WTC11 (cell line): ENCODE measurements around the gene GABRG3. TPM values are rescaled to one million over a fixed set of nuclear protein-coding genes. Genes with fewer than 3 reads are reported as not detected.
A peak's percentile ranks its signal among the peaks of the same experiment; 100 is the strongest.

ENCODE experiments used
- ATAC-seq: fragments of 200-7000 bp; cut with Tn5 transposase; 2 replicates; pipeline ENCODE4 v1.10.0; 2021; ENCODE audit warnings: mild to moderate bottlenecking, moderate library complexity
- CTCF ChIA-PET: fragments of 300-600 bp; sonication (Branson Sonifier 250); formaldehyde crosslinking; loops from one replicate; lab custom pipeline; 2021; ENCODE audit warnings: antibody characterized with exemption; lab: Charles Lee
- POLR2A ChIA-PET: fragments of 350-600 bp; sonication (Branson Sonifier 250); formaldehyde crosslinking; loops from one replicate; lab custom pipeline; 2021; ENCODE audit warnings: antibody characterized with exemption; lab: Charles Lee
- DNase-seq: peaks from one replicate; pipeline ENCODE4 v3.0.0; 2021; ENCODE audit warnings: low spot score
- H3K27ac Mint-ChIP-seq: 2 replicates; pipeline ENCODE4 v1.8.0; 2021; ENCODE audit warnings: mixed read lengths
- H3K27me3 Mint-ChIP-seq: 2 replicates; pipeline ENCODE4 v1.8.0; 2021; ENCODE audit warnings: low read depth, mild to moderate bottlenecking, moderate library complexity, mixed read lengths
- H3K36me3 Mint-ChIP-seq: 2 replicates; pipeline ENCODE4 v1.8.0; 2021; ENCODE audit warnings: mixed read lengths
- H3K4me1 Mint-ChIP-seq: 2 replicates; pipeline ENCODE4 v1.8.0; 2022; ENCODE audit warnings: mixed read lengths
- H3K4me3 Mint-ChIP-seq: 2 replicates; pipeline ENCODE4 v1.8.0; 2021; ENCODE audit warnings: mild to moderate bottlenecking, moderate library complexity, mixed read lengths
- H3K9me3 Mint-ChIP-seq: 2 replicates; pipeline ENCODE4 v1.8.0; 2021; ENCODE audit warnings: mixed read lengths
- EMX1 ChIP-seq: fragments of 250-450 bp; sonication (Bioruptor Pico); IDR thresholded peaks from 2 replicates; pipeline ENCODE4 v1.8.0; 2021; ENCODE audit warnings: mild to moderate bottlenecking
- ESRRA ChIP-seq: sonication (generic); formaldehyde crosslinking; IDR thresholded peaks from 2 replicates; pipeline ENCODE4 v1.8.1; 2022; ENCODE audit warnings: mild to moderate bottlenecking, missing genetic modification reagents, borderline replicate concordance
- HMGA2 ChIP-seq: fragments of 250-450 bp; sonication (Bioruptor Pico); IDR thresholded peaks from 2 replicates; pipeline ENCODE4 v1.4.0; 2021; ENCODE audit warnings: mild to moderate bottlenecking, moderate library complexity
- KAT7 ChIP-seq: sonication (generic); formaldehyde crosslinking; IDR thresholded peaks from 2 replicates; pipeline ENCODE4 v1.8.1; 2023; ENCODE audit warnings: missing genetic modification reagents, mild to moderate bottlenecking, borderline replicate concordance
- PRRX2 ChIP-seq: fragments of 250-450 bp; sonication (Bioruptor Pico); IDR thresholded peaks from 2 replicates; pipeline ENCODE4 v1.8.0; 2021; ENCODE audit warnings: mild to moderate bottlenecking
- ZNF121 ChIP-seq: sonication (generic); formaldehyde crosslinking; IDR thresholded peaks from 2 replicates; pipeline ENCODE4 v1.8.0; 2023; ENCODE audit warnings: missing genetic modification reagents
- ZNF219 ChIP-seq: sonication (generic); formaldehyde crosslinking; IDR thresholded peaks from 2 replicates; pipeline ENCODE4 v1.8.0; 2023; ENCODE audit warnings: missing genetic modification reagents, mild to moderate bottlenecking, borderline replicate concordance
- ZNF317 ChIP-seq: sonication (generic); formaldehyde crosslinking; IDR thresholded peaks from 2 replicates; pipeline ENCODE4 v1.8.1; 2023; ENCODE audit warnings: low read depth, mild to moderate bottlenecking, moderate library complexity, missing genetic modification reagents, borderline replicate concordance
- ZNF416 ChIP-seq: fragments of 250-450 bp; sonication (Bioruptor Pico); IDR thresholded peaks from 2 replicates; pipeline ENCODE4 v1.9.0; 2021; ENCODE audit warnings: mild to moderate bottlenecking, inconsistent platforms
- ZNF423 ChIP-seq: fragments of 250-450 bp; sonication (Bioruptor Pico); IDR thresholded peaks from 2 replicates; pipeline ENCODE4 v2.1.2; 2022; ENCODE audit warnings: mild to moderate bottlenecking, moderate library complexity
- total RNA-seq: library from RNA; stranded (reverse); gene quantifications from 3 replicates; pipeline ENCODE4 v1.2.3, GENCODE V29; 2021
- TF ChIP-seq, protein P1 (sequence below): sonication (generic); formaldehyde crosslinking; IDR thresholded peaks from 2 replicates; pipeline ENCODE4 v1.8.0; 2023; ENCODE audit warnings: mild to moderate bottlenecking, missing genetic modification reagents
- TF ChIP-seq, protein P2 (sequence below): sonication (generic); formaldehyde crosslinking; IDR thresholded peaks from 2 replicates; pipeline ENCODE4 v1.8.0; 2022; ENCODE audit warnings: mild to moderate bottlenecking, missing genetic modification reagents
- TF ChIP-seq, protein P3 (sequence below): fragments of 250-450 bp; sonication (Bioruptor Pico); IDR thresholded peaks from 2 replicates; pipeline ENCODE4 v1.9.0; 2021; ENCODE audit warnings: moderate library complexity, mild to moderate bottlenecking, inconsistent platforms, borderline replicate concordance
- TF ChIP-seq, protein P4 (sequence below): sonication (generic); formaldehyde crosslinking; IDR thresholded peaks from 2 replicates; pipeline ENCODE4 v1.8.1; 2022; ENCODE audit warnings: mild to moderate bottlenecking, moderate library complexity, missing genetic modification reagents
- TF ChIP-seq, protein P5 (sequence below): fragments of 250-450 bp; sonication (Bioruptor Pico); conservative IDR thresholded peaks from 2 replicates; pipeline ENCODE4 v1.9.0; 2021; ENCODE audit warnings: mild to moderate bottlenecking
- TF ChIP-seq, protein P6 (sequence below): sonication (generic); formaldehyde crosslinking; IDR thresholded peaks from 2 replicates; pipeline ENCODE4 v1.8.0; 2022; ENCODE audit warnings: mild to moderate bottlenecking, missing genetic modification reagents
- TF ChIP-seq, protein P7 (sequence below): sonication (generic); formaldehyde crosslinking; IDR thresholded peaks from 2 replicates; pipeline ENCODE4 v1.8.1; 2022; ENCODE audit warnings: low read depth, missing genetic modification reagents, borderline replicate concordance

The GABRG3 gene
- total RNA-seq, 1 experiment from 2014 or later, result 0.72 TPM

DNA sequence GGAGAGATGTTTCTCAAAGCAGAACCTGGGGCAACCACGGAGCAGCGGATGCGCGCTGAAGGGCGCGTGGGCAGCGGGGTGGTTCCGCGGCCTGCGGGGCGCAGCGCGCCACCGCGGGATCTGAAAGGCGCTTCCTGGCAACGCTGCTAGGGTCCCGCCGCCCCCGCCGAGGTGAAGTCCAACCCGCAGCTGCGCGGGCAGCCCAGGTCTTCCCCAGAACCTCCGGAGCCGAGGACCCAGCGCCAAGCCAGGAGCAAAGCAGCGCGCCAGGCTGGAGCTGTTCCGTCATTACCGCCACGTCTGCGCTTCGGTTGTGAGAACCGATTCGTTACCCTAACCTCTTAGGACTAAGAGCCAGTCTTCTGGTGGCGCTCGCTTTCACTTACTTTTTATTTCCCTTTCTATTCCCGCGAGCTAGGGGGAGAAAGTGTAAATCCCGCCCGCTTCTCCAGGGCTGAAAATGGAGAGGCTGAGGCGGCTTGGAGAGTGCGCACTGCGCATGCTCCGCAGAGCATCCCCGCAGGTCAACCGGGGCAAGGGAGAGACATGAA lies 3.2 kb upstream of the GABRG3 start (continued):
- TF ChIP-seq, protein P1, sequence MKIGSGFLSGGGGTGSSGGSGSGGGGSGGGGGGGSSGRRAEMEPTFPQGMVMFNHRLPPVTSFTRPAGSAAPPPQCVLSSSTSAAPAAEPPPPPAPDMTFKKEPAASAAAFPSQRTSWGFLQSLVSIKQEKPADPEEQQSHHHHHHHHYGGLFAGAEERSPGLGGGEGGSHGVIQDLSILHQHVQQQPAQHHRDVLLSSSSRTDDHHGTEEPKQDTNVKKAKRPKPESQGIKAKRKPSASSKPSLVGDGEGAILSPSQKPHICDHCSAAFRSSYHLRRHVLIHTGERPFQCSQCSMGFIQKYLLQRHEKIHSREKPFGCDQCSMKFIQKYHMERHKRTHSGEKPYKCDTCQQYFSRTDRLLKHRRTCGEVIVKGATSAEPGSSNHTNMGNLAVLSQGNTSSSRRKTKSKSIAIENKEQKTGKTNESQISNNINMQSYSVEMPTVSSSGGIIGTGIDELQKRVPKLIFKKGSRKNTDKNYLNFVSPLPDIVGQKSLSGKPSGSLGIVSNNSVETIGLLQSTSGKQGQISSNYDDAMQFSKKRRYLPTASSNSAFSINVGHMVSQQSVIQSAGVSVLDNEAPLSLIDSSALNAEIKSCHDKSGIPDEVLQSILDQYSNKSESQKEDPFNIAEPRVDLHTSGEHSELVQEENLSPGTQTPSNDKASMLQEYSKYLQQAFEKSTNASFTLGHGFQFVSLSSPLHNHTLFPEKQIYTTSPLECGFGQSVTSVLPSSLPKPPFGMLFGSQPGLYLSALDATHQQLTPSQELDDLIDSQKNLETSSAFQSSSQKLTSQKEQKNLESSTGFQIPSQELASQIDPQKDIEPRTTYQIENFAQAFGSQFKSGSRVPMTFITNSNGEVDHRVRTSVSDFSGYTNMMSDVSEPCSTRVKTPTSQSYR, result no peak
- no peak for TF ChIP-seq ZNF121
- TF ChIP-seq, protein P2, sequence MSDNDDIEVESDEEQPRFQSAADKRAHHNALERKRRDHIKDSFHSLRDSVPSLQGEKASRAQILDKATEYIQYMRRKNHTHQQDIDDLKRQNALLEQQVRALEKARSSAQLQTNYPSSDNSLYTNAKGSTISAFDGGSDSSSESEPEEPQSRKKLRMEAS, result 0 out of 2 replicates have a peak, but pooled peaks have one; percentile 23
- no peak for TF ChIP-seq ZNF317 (CRISPR knock-in tag)
- TF ChIP-seq, protein P3, sequence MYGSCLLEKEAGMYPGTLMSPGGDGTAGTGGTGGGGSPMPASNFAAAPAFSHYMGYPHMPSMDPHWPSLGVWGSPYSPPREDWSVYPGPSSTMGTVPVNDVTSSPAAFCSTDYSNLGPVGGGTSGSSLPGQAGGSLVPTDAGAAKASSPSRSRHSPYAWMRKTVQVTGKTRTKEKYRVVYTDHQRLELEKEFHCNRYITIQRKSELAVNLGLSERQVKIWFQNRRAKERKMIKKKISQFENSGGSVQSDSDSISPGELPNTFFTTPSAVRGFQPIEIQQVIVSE (CRISPR knock-in tag), result no peak

DNA sequence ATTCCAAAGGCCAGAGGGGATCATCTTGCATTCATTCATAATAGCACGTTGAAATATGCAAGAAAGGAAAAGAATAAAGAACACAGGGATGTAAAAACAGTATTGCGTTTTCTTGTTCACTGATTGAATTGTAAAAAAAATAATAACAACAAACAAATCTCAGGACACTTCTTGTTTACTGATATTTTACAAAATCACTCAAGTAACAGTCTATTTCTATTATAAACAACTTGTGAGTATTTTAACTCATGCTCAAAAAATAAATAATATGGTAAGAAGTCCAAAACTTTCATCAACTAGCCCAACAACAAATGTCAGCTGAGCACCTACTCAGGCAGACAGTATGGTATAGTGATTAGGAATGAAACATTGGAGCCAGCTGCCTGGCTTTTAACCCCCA lies 2.2 kb upstream of the GABRG3 start:
- no peak for ATAC-seq
- peak overlapping the region; percentile 27 for H3K4me3 Mint-ChIP-seq
- no peak for TF ChIP-seq ZNF416 (CRISPR knock-in tag)
- no peak for TF ChIP-seq ESRRA (CRISPR knock-in tag)
- TF ChIP-seq PRRX2 (CRISPR knock-in tag), result no peak
- TF ChIP-seq, protein P4, sequence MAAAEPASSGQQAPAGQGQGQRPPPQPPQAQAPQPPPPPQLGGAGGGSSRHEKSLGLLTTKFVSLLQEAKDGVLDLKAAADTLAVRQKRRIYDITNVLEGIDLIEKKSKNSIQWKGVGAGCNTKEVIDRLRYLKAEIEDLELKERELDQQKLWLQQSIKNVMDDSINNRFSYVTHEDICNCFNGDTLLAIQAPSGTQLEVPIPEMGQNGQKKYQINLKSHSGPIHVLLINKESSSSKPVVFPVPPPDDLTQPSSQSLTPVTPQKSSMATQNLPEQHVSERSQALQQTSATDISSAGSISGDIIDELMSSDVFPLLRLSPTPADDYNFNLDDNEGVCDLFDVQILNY (CRISPR knock-in tag), result no peak
- TF ChIP-seq, protein P1, result no peak
- no peak for TF ChIP-seq KAT7
- TF ChIP-seq ZNF423 (CRISPR knock-in tag), result no peak
- TF ChIP-seq, protein P5, sequence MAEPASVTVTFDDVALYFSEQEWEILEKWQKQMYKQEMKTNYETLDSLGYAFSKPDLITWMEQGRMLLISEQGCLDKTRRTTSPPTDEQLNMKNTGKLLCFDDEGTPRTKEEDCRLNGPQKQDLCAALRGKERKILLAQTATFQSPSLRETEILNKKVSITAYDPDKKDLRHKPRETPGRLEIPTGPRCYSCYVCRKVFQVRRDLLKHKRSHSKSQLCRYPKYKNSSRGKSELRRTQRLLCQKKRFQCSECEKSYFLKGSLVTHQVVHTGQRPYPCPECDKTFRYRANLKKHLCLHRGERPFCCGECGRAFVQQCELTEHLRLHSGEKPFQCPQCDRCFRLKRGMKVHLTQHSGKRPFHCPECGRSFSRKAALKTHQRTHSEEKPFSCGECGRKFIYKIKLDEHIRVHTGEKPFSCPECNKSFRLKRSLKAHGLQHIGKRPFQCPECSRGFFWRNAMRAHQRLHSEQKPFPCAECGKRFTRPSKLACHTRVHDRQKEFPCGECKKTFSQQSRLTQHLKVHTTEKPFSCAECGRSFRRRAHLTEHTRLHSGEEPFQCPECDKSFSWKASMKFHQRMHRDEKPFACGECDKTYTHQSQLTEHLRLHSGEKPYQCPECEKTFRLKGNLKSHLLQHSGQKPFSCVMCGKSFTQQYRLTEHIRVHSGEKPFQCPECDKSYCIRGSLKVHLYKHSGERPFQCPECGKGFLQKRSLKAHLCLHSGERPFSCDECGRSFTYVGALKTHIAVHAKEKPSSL (CRISPR knock-in tag), result no peak
- TF ChIP-seq, protein P6, sequence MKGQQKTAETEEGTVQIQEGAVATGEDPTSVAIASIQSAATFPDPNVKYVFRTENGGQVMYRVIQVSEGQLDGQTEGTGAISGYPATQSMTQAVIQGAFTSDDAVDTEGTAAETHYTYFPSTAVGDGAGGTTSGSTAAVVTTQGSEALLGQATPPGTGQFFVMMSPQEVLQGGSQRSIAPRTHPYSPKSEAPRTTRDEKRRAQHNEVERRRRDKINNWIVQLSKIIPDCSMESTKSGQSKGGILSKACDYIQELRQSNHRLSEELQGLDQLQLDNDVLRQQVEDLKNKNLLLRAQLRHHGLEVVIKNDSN (CRISPR knock-in tag), result no peak
- TF ChIP-seq ZNF219, result no peak
- no peak for TF ChIP-seq EMX1 (CRISPR knock-in tag)
- no peak for TF ChIP-seq HMGA2 (CRISPR knock-in tag)
- TF ChIP-seq, protein P7, sequence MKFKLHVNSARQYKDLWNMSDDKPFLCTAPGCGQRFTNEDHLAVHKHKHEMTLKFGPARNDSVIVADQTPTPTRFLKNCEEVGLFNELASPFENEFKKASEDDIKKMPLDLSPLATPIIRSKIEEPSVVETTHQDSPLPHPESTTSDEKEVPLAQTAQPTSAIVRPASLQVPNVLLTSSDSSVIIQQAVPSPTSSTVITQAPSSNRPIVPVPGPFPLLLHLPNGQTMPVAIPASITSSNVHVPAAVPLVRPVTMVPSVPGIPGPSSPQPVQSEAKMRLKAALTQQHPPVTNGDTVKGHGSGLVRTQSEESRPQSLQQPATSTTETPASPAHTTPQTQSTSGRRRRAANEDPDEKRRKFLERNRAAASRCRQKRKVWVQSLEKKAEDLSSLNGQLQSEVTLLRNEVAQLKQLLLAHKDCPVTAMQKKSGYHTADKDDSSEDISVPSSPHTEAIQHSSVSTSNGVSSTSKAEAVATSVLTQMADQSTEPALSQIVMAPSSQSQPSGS (CRISPR knock-in tag), result no peak
- ChIA-PET CTCF (interaction anchor here (0.7 to 4.4 kb wide), 4 partner anchors 13 to 971 kb away, joined by 3 to 38 read pairs (median 4); no protein-coding TSS in a partner anchor), POLR2A (interaction anchor here (0.6 kb wide), 1 partner anchor 305 kb away, joined by 3 read pairs; no protein-coding TSS in a partner anchor)
- H3K27ac Mint-ChIP-seq, result no peak overlapping the region
- no peaks in the 10 kb centered on the region for H3K9me3 Mint-ChIP-seq
- peaks cover 7% of the 10 kb centered on the region for H3K4me1 Mint-ChIP-seq
- no peaks in the 10 kb centered on the region for H3K36me3 Mint-ChIP-seq
- no peak for DNase-seq
- peaks cover 71% of the 10 kb centered on the region for H3K27me3 Mint-ChIP-seq
